ENCODE data around the gene CDKN1C.

The CDKN1C gene

GRCh38 chr11:2885678-2886081 lies at the start of gene CDKN1C:
CDKN1C (minus strand) TSS chr11:2885775; CDS start chr11:2885456, 319 bp downstream.
- DNase-seq (ENCODE audit: low read depth, low spot score) = peak; percentile 61

GRCh38 chr11:2934611-2935239 lies 49.1 kb upstream of the CDKN1C start:
- DNase-seq (ENCODE audit: low read depth, low spot score) = no peak

GRCh38 chr11:2934021-2934550 lies 48.5 kb upstream of the CDKN1C start:
- no peak for DNase-seq (ENCODE audit: low read depth, low spot score)

- DNase-seq (ENCODE audit: low read depth, low spot score) = no peak
Observed at GRCh38 chr11:2933375-2934020, 47.9 kb upstream of the CDKN1C start.

GRCh38 chr11:2932850-2933251 lies 47.3 kb upstream of the CDKN1C start:
- no peak for DNase-seq (ENCODE audit: low read depth, low spot score)

- DNase-seq (ENCODE audit: low read depth, low spot score) = no peak
Observed at GRCh38 chr11:2931771-2932738, 46.5 kb upstream of the CDKN1C start.

- no peak for DNase-seq (ENCODE audit: low read depth, low spot score)
Observed at GRCh38 chr11:2931420-2931746, 45.8 kb upstream of the CDKN1C start.

- no peak for DNase-seq (ENCODE audit: low read depth, low spot score)
Observed at GRCh38 chr11:2930704-2931419, 45.3 kb upstream of the CDKN1C start.

- DNase-seq (ENCODE audit: low read depth, low spot score) = no peak
Observed at GRCh38 chr11:2929950-2930703, 44.6 kb upstream of the CDKN1C start.

GRCh38 chr11:2929531-2929949 lies 44.0 kb upstream of the CDKN1C start:
- no peak for DNase-seq (ENCODE audit: low read depth, low spot score)

GRCh38 chr11:2928605-2929530 lies 43.3 kb upstream of the CDKN1C start, which contains the start of gene PHLDA2:
PHLDA2 (minus strand) TSS chr11:2929420; CDS start chr11:2929364, 56 bp downstream.
- DNase-seq (ENCODE audit: low read depth, low spot score) = no peak

- no peak for DNase-seq (ENCODE audit: low read depth, low spot score)
Observed at GRCh38 chr11:2927851-2928604, 42.5 kb upstream of the CDKN1C start.

- no peak for DNase-seq (ENCODE audit: low read depth, low spot score)
Observed at GRCh38 chr11:2927121-2927800, 41.7 kb upstream of the CDKN1C start.

- no peak for DNase-seq (ENCODE audit: low read depth, low spot score)
Observed at GRCh38 chr11:2926611-2927051, 41.1 kb upstream of the CDKN1C start.

- no peak for DNase-seq (ENCODE audit: low read depth, low spot score)
Observed at GRCh38 chr11:2924821-2925675, 39.5 kb upstream of the CDKN1C start.

- no peak for DNase-seq (ENCODE audit: low read depth, low spot score)
Observed at GRCh38 chr11:2924381-2924780, 38.8 kb upstream of the CDKN1C start.

Measured in activated CD4-positive, CD25-positive, alpha-beta regulatory T cell treated with anti-CD3 and anti-CD28 coated beads, Interleukin-2, amount 50 U/mL, for 16 hours (primary cell).